K562 (cell line): ENCODE data around the gene F9. TPM values are rescaled to one million over a fixed set of nuclear protein-coding genes. Genes with fewer than 3 reads are reported as not detected.

Source experiments
- ATAC-seq: fragments of 200-7000 bp; cut with Tn5 transposase; 3 replicates; pipeline ENCODE4 v1.9.1; 2020; ENCODE audit warnings: moderate library complexity
- BruUV-seq: library from RNA; stranded (reverse); fragments of 400-500 nt; replicated peaks from 2 replicates; lab custom pipeline; 2021; lab: Mats Ljungman, UMichigan
- CTCF ChIA-PET: fragments of 300-600 bp; formaldehyde crosslinking; extraction: SDS; loops from one replicate; lab custom pipeline; 2021; ENCODE audit warnings: low intra/inter-chr PET ratio; lab: Yijun Ruan, JAX
- POLR2A ChIA-PET: fragments of 300-600, 350-650 bp; sonication (Branson Sonifier 250); formaldehyde crosslinking; extraction: SDS; loops from one replicate; lab custom pipeline; 2021; ENCODE audit warnings: antibody characterized with exemption, inconsistent platforms; lab: Yijun Ruan, JAX
- DNase-seq, 4 experiments: peaks; one replicate each; pipeline versions ENCODE4 v3.0.0 to v3.0.0-alpha.2; 2011 to 2018; ENCODE audit warnings: low spot score in 3 of 4, mixed read lengths in 3 of 4; ENCODE audit errors: extremely low read depth in 1 of 4
- FAIRE-seq: peaks from 2 replicates; lab custom pipeline; 2011; peaks lifted over from hg19 to GRCh38; lab: Jason Lieb, UNC
- H2AFZ ChIP-seq: 2 replicates; pipeline ENCODE4 v1.6.0; 2011; ENCODE audit warnings: low read depth, low read length, control low read depth, inconsistent platforms
- H3K27ac ChIP-seq: fragments of 200-600 bp; 3 replicates; pipeline ENCODE4 v1.8.0; 2011; ENCODE audit warnings: low read depth, mild to moderate bottlenecking, control low read depth, inconsistent platforms, low read length, moderate library complexity, mixed read lengths; ENCODE audit errors: extremely low read depth
- H3K27me3 ChIP-seq, 2 experiments: fragments of 300-600 bp in 1 of 2; 2 replicates in 1 of 2; 3 replicates in 1 of 2; pipeline versions ENCODE4 v1.6.0 to v1.8.0; 2011; ENCODE audit warnings: inconsistent platforms in 2 of 2, low read length in 2 of 2, mild to moderate bottlenecking in 1 of 2, mixed read lengths in 1 of 2, moderate library complexity in 1 of 2; ENCODE audit not compliant: control insufficient read depth in 2 of 2, insufficient read depth in 2 of 2
- H3K36me3 ChIP-seq: fragments of 300-600 bp; 3 replicates; pipeline ENCODE4 v1.8.0; 2011; ENCODE audit warnings: mild to moderate bottlenecking, low read length, inconsistent platforms; ENCODE audit not compliant: control insufficient read depth, insufficient read depth
- H3K4me1 ChIP-seq, 2 experiments: fragments of 200-600 bp in 1 of 2; replicated peaks in 1 of 2; 2 replicates in 1 of 2; 3 replicates in 1 of 2; pipeline versions ENCODE4 v1.5.1 to v1.8.0; 2011; ENCODE audit warnings: inconsistent platforms in 2 of 2, low read length in 2 of 2, mild to moderate bottlenecking in 1 of 2, mixed read lengths in 1 of 2, moderate library complexity in 1 of 2; ENCODE audit not compliant: control insufficient read depth in 2 of 2, insufficient read depth in 2 of 2
- H3K4me2 ChIP-seq: 2 replicates; pipeline ENCODE4 v1.6.1; 2011; ENCODE audit warnings: low read length, control low read depth, inconsistent platforms, mixed read lengths; ENCODE audit not compliant: insufficient read depth
- H3K4me3 ChIP-seq: fragments of 200-600 bp; sonication (generic), shearing (Covaris generic); 2 replicates; pipeline ENCODE4 v1.5.1; 2016; ENCODE audit warnings: control low read depth, inconsistent platforms
- H3K79me2 ChIP-seq: fragments of 200-600 bp; 3 replicates; pipeline ENCODE4 v1.8.0; 2011; ENCODE audit warnings: low read length, inconsistent platforms; ENCODE audit not compliant: control insufficient read depth, insufficient read depth
- H3K9ac ChIP-seq, 2 experiments: 2 replicates each; pipeline versions ENCODE4 v1.6.0 to v1.6.1; 2011; ENCODE audit warnings: low read depth in 2 of 2, low read length in 2 of 2, control low read depth in 1 of 2, inconsistent platforms in 1 of 2, mild to moderate bottlenecking in 1 of 2, mixed read lengths in 1 of 2; ENCODE audit not compliant: insufficient read depth in 1 of 2
- H3K9me1 ChIP-seq: one replicate; pipeline ENCODE4 v1.6.0; 2011; ENCODE audit warnings: inconsistent platforms, mild to moderate bottlenecking, low read length, moderate library complexity; ENCODE audit not compliant: control insufficient read depth, insufficient read depth
- H3K9me3 ChIP-seq: replicated peaks from 2 replicates; pipeline ENCODE4 v1.5.1; 2011; ENCODE audit warnings: low read depth, low read length, inconsistent platforms; ENCODE audit not compliant: control insufficient read depth, insufficient read depth
- H4K20me1 ChIP-seq: replicated peaks from 2 replicates; pipeline ENCODE4 v1.6.1; 2011; ENCODE audit warnings: low read length, inconsistent platforms, mixed read lengths; ENCODE audit not compliant: control insufficient read depth, insufficient read depth
- ATF1 ChIP-seq, 2 experiments: fragments of 450-650 bp in 1 of 2; IDR thresholded peaks; 2 replicates each; pipeline ENCODE4 v1.6.1; 2016; ENCODE audit warnings: missing compliant biosample characterization in 1 of 2, missing genetic modification characterization in 1 of 2
- BHLHE40 ChIP-seq: IDR thresholded peaks from 2 replicates; pipeline ENCODE4 v1.6.1; 2011; ENCODE audit warnings: low read length, improper control_type of control experiment
- MEIS2 ChIP-seq: fragments of 450-650 bp; IDR thresholded peaks from 2 replicates; pipeline ENCODE4 v1.6.1; 2014; ENCODE audit warnings: mild to moderate bottlenecking; ENCODE audit not compliant: partially characterized antibody
- MXD1 ChIP-seq: fragments of 250-450 bp; sonication (Bioruptor Pico); IDR thresholded peaks from 2 replicates; pipeline ENCODE4 v1.8.0; 2021; ENCODE audit warnings: borderline replicate concordance, mild to moderate bottlenecking, moderate library complexity; ENCODE audit not compliant: poor library complexity, severe bottlenecking
- NELFE ChIP-seq: IDR thresholded peaks from 2 replicates; pipeline ENCODE4 v1.6.1; 2011; ENCODE audit warnings: mild to moderate bottlenecking; ENCODE audit not compliant: insufficient read depth, insufficient read length
- NONO ChIP-seq, 2 experiments: fragments of 200-400 bp in 1 of 2; fragments of 450-650 bp in 1 of 2; formaldehyde crosslinking in 1 of 2; IDR thresholded peaks; 2 replicates each; pipeline ENCODE4 v1.6.1; 2017; ENCODE audit warnings: low read depth in 2 of 2, mild to moderate bottlenecking in 2 of 2, moderate library complexity in 2 of 2, low read length in 1 of 2
- PHB2 ChIP-seq: fragments of 450-650 bp; IDR thresholded peaks from 2 replicates; pipeline ENCODE4 v1.6.1; 2017; ENCODE audit warnings: low read depth
- SMARCE1 ChIP-seq: fragments of 450-650 bp; IDR thresholded peaks from 2 replicates; pipeline ENCODE4 v1.7.1; 2016; ENCODE audit warnings: mild to moderate bottlenecking
- ZBTB43 ChIP-seq: sonication (generic); formaldehyde crosslinking; IDR thresholded peaks from 2 replicates; pipeline ENCODE4 v1.8.0; 2023; ENCODE audit warnings: mild to moderate bottlenecking, missing genetic modification reagents
- ZNF140 ChIP-seq: fragments of 250-450 bp; sonication (Bioruptor Pico); IDR thresholded peaks from 2 replicates; pipeline ENCODE4 v1.8.0; 2021; ENCODE audit warnings: moderate library complexity, mild to moderate bottlenecking, inconsistent platforms
- ZNF165 ChIP-seq: fragments of 250-450 bp; sonication (Bioruptor Pico); IDR thresholded peaks from 2 replicates; pipeline ENCODE4 v1.4.0; 2020; ENCODE audit warnings: borderline replicate concordance
- in situ Hi-C: fragments of 300-500 bp; cut with MboI; formaldehyde crosslinking; loops from 4 replicates; pipeline ENCODE4 v1.15.0; 2018; ENCODE audit warnings: inconsistent platforms, mixed read lengths
- intact Hi-C: fragments of 100-400 bp; cut with micrococcal nuclease; formaldehyde crosslinking; loops from 2 replicates; pipeline ENCODE4 v1.14.2; 2022
- polyA plus RNA-seq, 8 experiments: library from polyadenylated mRNA; depleted of rRNA in 4 of 8; stranded (reverse) in 5 of 8; unstranded in 3 of 8; fragments of >200 nt; fragmentation: Nextera tagmentation in 2 of 8; fragmentation: Illumina TruSeq in 1 of 8; extraction: Ambion mirVana in 2 of 8; extraction: Trizol in 1 of 8; gene quantifications; 2 replicates each; pipeline versions ENCODE4 v1.2.1 to v1.2.3, GENCODE V29; 2011 to 2014; ENCODE audit warnings: inconsistent platforms in 1 of 8, missing spikeins in 1 of 8
- total RNA-seq, 7 experiments: library from RNA; depleted of rRNA in 6 of 7; stranded (reverse); fragments of >200 nt in 6 of 7; fragmentation: Illumina TruSeq in 2 of 7; extraction: Trizol in 2 of 7; gene quantifications; 2 replicates each; pipeline versions ENCODE4 v1.2.1 to v1.2.3, GENCODE V29; 2011 to 2021; ENCODE audit warnings: low replicate concordance in 1 of 7

F9 gene
- total and polyA plus RNA-seq, 9 of the 15 experiments (the other 6 are each of a cell fraction or from before 2014, with no cell fraction given) = 0.09 TPM; not detected in 8

GRCh38 chrX:139554376-139554775, 23.8 kb downstream of the F9 start:
- H3K27me3 ChIP-seq = peaks cover 5 to 17% of the 10 kb centered on the region in 2 experiments; a peak in 4 of 5 replicates
- intact Hi-C loops = no loop called here
- H3K9me1 ChIP-seq = no peaks in the 10 kb centered on the region
- no peak for FAIRE-seq
- no peak overlapping the region for H3K27ac ChIP-seq
- H3K79me2 ChIP-seq = no peaks in the 10 kb centered on the region
- no peak overlapping the region for H3K9ac ChIP-seq
- H2AFZ ChIP-seq = no peak overlapping the region
- no peak overlapping the region for H3K4me2 ChIP-seq
- CTCF ChIA-PET = no interaction called here
- no TSS peak for BruUV-seq
- POLR2A ChIA-PET = interaction anchor here (3.7 kb wide), 1 partner anchor 12 kb away, joined by 11 read pairs; no protein-coding TSS in a partner anchor
- DNase-seq = no peak
- H3K4me1 ChIP-seq = no peaks in the 10 kb centered on the region
- in situ Hi-C loops = loop anchor here (25.0 kb wide), 1 partner anchor 792 kb away; no protein-coding TSS in a partner anchor
- no peaks in the 10 kb centered on the region for H4K20me1 ChIP-seq
- H3K4me3 ChIP-seq = no peak overlapping the region
- no peaks in the 10 kb centered on the region for H3K9me3 ChIP-seq
- ATAC-seq = no peak
- no peaks in the 10 kb centered on the region for H3K36me3 ChIP-seq
- TF ChIP-seq MEIS2 (no peak), ATF1 (CRISPR knock-in tag; IDR thresholded peaks at IDR 0.05) (no peak), ATF1 (tag; IDR thresholded peaks at IDR 0.05) (no peak), ZNF140 (CRISPR knock-in tag) (no peak), ZNF165 (CRISPR knock-in tag) (no peak), SMARCE1 (no peak), NONO (IDR thresholded peaks at IDR 0.05; ENCODE audit: low read depth in 2 of 2, low read length in 1 of 2) (no peak), PHB2 (no peak), ZBTB43 (no peak), NELFE (no peak), BHLHE40 (no peak), MXD1 (CRISPR knock-in tag) (no peak)
